Lower lobe of right lung (tissue), 2 donors: Measurements from ENCODE around the gene CDKN1A. TPM values are rescaled to one million over a fixed set of nuclear protein-coding genes. Genes with fewer than 3 reads are reported as not detected.

Source experiments
- ATAC-seq, 2 donors: fragments of 200-7000 bp; cut with Tn5 transposase; one replicate each; pipeline ENCODE4 v1.9.1; 2020 to 2022; ENCODE audit warnings: mild to moderate bottlenecking in 2 of 2, moderate library complexity in 2 of 2
- DNase-seq: peaks from one replicate; pipeline ENCODE4 v3.0.0-alpha.2; 2020
- H3K27ac ChIP-seq: fragments of 200-600 bp; one replicate; pipeline ENCODE4 v1.8.0; 2022
- H3K27me3 ChIP-seq: fragments of 200-600 bp; one replicate; pipeline ENCODE4 v1.8.0; 2022; ENCODE audit warnings: low read depth
- H3K36me3 ChIP-seq: fragments of 200-600 bp; one replicate; pipeline ENCODE4 v1.8.0; 2022; ENCODE audit warnings: mild to moderate bottlenecking
- H3K4me1 ChIP-seq: fragments of 200-600 bp; one replicate; pipeline ENCODE4 v1.8.0; 2022
- H3K4me3 ChIP-seq: fragments of 200-600 bp; one replicate; pipeline ENCODE4 v1.8.0; 2022; ENCODE audit warnings: mild to moderate bottlenecking
- H3K9me3 ChIP-seq: fragments of 200-600 bp; one replicate; pipeline ENCODE4 v1.8.0; 2022
- intact Hi-C: fragments of 100-400 bp; cut with DNase I; formaldehyde crosslinking; loops from one replicate; pipeline ENCODE4 v1.11.0; 2022
- total RNA-seq: library from RNA; stranded (reverse); fragmentation: NEBNext Ultra II Directional; extraction: Animal tissue kit (Norgen Biotek cat#: 25700); gene quantifications from one replicate; pipeline ENCODE4 v1.2.1, GENCODE V29; 2021
- TF ChIP-seq, protein P1 (sequence below): fragments of 200-600 bp; IDR thresholded peaks from one replicate; pipeline ENCODE4 v1.8.0; 2022; ENCODE audit warnings: antibody characterized with exemption, mild to moderate bottlenecking
- donor health status: DM: no; HTN: yes; CAD: no; lungs with severe emphysema.

The CDKN1A gene
- total RNA-seq, 1 donor from 2014 or later, result 71.0 TPM

DNA sequence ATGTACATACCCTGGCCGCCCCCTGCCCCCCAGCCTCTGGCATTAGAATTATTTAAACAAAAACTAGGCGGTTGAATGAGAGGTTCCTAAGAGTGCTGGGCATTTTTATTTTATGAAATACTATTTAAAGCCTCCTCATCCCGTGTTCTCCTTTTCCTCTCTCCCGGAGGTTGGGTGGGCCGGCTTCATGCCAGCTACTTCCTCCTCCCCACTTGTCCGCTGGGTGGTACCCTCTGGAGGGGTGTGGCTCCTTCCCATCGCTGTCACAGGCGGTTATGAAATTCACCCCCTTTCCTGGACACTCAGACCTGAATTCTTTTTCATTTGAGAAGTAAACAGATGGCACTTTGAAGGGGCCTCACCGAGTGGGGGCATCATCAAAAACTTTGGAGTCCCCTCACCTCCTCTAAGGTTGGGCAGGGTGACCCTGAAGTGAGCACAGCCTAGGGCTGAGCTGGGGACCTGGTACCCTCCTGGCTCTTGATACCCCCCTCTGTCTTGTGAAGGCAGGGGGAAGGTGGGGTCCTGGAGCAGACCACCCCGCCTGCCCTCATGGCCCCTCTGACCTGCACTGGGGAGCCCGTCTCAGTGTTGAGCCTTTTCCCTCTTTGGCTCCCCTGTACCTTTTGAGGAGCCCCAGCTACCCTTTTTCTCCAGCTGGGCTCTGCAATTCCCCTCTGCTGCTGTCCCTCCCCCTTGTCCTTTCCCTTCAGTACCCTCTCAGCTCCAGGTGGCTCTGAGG is 7.6 kb downstream of the CDKN1A start:
- H3K4me1 ChIP-seq, result peaks cover 42% of the 10 kb centered on the region
- H3K36me3 ChIP-seq, result peaks cover 49% of the 10 kb centered on the region

DNA sequence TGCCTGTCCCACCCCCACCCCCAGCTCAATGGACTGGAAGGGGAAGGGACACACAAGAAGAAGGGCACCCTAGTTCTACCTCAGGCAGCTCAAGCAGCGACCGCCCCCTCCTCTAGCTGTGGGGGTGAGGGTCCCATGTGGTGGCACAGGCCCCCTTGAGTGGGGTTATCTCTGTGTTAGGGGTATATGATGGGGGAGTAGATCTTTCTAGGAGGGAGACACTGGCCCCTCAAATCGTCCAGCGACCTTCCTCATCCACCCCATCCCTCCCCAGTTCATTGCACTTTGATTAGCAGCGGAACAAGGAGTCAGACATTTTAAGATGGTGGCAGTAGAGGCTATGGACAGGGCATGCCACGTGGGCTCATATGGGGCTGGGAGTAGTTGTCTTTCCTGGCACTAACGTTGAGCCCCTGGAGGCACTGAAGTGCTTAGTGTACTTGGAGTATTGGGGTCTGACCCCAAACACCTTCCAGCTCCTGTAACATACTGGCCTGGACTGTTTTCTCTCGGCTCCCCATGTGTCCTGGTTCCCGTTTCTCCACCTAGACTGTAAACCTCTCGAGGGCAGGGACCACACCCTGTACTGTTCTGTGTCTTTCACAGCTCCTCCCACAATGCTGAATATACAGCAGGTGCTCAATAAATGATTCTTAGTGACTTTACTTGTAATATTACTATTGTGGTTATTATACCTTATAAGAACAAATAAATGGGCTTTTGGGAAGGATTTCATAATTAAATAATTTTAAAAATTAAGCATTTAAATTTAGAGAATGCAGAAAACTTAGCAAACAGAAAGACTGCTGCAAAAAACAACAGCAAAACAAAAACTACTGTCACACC is 8.4 kb downstream of the CDKN1A start:
- Histone ChIP-seq H3K9me3 (no peaks in the 10 kb centered on the region), H3K27me3 (no peaks in the 10 kb centered on the region), H3K4me3 (no peak overlapping the region), H3K4me1 (peaks cover 44% of the 10 kb centered on the region), H3K36me3 (peaks cover 47% of the 10 kb centered on the region), H3K27ac (no peak overlapping the region)
- no peak for DNase-seq
- ATAC-seq, result no peak
- intact Hi-C loops, result no loop called here
- TF ChIP-seq, protein P1, sequence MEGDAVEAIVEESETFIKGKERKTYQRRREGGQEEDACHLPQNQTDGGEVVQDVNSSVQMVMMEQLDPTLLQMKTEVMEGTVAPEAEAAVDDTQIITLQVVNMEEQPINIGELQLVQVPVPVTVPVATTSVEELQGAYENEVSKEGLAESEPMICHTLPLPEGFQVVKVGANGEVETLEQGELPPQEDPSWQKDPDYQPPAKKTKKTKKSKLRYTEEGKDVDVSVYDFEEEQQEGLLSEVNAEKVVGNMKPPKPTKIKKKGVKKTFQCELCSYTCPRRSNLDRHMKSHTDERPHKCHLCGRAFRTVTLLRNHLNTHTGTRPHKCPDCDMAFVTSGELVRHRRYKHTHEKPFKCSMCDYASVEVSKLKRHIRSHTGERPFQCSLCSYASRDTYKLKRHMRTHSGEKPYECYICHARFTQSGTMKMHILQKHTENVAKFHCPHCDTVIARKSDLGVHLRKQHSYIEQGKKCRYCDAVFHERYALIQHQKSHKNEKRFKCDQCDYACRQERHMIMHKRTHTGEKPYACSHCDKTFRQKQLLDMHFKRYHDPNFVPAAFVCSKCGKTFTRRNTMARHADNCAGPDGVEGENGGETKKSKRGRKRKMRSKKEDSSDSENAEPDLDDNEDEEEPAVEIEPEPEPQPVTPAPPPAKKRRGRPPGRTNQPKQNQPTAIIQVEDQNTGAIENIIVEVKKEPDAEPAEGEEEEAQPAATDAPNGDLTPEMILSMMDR, result no peak

More for the DNA sequence above, 7.6 kb downstream of the CDKN1A start:
- Histone ChIP-seq H3K4me3 (no peak overlapping the region), H3K27ac (peak overlapping the region; percentile 40), H3K27me3 (no peaks in the 10 kb centered on the region), H3K9me3 (no peaks in the 10 kb centered on the region)
- peak; percentile 8 to 35 for ATAC-seq
- TF ChIP-seq, protein P1, result no peak
- intact Hi-C loops, result no loop called here
- DNase-seq, result peak; percentile 74

DNA sequence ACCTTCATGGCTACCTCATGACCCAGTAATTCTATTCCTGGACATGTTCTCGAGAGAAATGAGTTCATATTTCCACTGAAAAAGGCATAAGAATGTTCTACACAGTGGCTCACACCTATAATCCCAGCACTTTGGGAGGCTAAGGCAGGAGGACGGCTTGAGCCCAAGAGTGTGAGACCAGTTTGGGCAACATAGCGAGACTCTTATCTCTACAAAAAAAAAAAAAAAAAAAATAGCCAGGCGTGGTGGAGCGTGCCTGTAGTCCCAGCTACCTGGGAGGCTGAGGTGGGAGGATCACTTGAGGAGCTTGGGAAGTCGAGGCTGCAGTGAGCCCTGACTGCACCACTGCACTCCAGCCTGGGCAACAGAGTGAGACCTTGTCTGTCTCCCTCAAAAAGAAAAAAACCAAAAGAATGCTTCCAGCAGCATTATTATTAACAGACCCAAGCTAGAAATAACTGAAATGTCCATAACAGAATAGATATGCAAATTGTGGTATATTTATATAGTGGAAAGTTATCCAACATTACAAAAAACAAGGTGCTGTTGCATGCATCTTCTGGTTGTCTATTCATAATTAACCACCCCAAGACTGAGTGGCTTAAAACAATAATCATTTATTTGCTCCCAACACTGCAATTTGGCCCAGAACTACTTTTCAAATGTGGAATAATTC is 9.7 kb downstream of the CDKN1A start:
- ATAC-seq (no peak), DNase-seq (no peak)
- TF ChIP-seq, protein P1, result no peak
- intact Hi-C loops, result no loop called here
- H3K4me3 ChIP-seq, result no peak overlapping the region
- H3K9me3 ChIP-seq, result no peaks in the 10 kb centered on the region
- peaks cover 46% of the 10 kb centered on the region for H3K36me3 ChIP-seq
- H3K4me1 ChIP-seq, result peaks cover 43% of the 10 kb centered on the region
- H3K27me3 ChIP-seq, result no peaks in the 10 kb centered on the region
- H3K27ac ChIP-seq, result no peak overlapping the region

DNA sequence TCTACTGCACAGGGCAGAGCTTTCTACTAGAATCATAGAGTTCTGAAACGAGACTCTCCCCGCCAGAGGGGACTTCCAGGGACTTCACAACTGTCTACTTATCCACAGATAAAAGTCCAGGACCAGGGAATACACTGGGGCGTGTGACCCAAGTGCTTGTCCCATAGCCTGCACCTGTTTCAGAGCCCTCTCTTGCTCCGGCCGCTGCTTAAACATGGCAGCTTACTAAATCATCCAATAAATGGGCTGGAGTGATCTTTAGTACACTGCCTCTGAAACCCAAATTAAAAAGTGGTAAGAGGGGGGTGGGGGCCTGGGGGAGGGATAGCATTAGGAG is 10.2 kb downstream of the CDKN1A start:
- Histone ChIP-seq H3K4me1 (peaks cover 38% of the 10 kb centered on the region), H3K4me3 (no peak overlapping the region), H3K27me3 (no peaks in the 10 kb centered on the region), H3K27ac (no peak overlapping the region), H3K36me3 (peaks cover 43% of the 10 kb centered on the region), H3K9me3 (no peaks in the 10 kb centered on the region)
- intact Hi-C loops, result no loop called here
- ATAC-seq, result no peak
- TF ChIP-seq, protein P1, result no peak
- DNase-seq, result no peak

DNA sequence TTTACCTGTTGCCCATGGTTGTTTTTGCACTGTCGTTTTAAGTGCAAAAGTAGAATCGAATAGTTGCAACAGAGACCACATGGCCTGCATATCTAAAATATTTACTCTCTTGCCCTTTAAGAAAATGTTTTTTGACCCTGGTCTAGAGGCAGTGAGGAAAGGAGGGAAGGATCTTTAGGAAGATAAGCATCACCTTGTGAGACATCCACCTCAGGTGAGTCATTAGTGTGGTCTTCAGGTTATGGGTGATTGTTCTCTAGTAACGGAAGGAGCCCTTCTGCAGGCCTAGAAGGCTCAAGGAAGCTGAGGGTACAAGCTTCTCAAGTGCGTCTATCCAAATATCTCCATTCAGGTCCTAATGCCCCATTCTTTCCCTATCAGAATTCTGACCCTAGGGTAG is 12.5 kb downstream of the CDKN1A start:
- Histone ChIP-seq H3K4me1 (peaks cover 17% of the 10 kb centered on the region), H3K27me3 (no peaks in the 10 kb centered on the region), H3K36me3 (peaks cover 20% of the 10 kb centered on the region), H3K9me3 (no peaks in the 10 kb centered on the region), H3K27ac (no peak overlapping the region), H3K4me3 (no peak overlapping the region)
- TF ChIP-seq, protein P1, result no peak
- DNase-seq, result no peak
- intact Hi-C loops, result no loop called here
- ATAC-seq, result no peak
